NCI-H2227 (cell line): Measurements from ENCODE around the gene OR8K5.
"Not testable (repeated sequence)": the region's sequence is repeated elsewhere in the genome, so short reads cannot be mapped to it uniquely, and the experiment has no call there.

Experiments
- DNase-seq: peaks from one replicate; lab custom pipeline; 2025; ENCODE audit not compliant: unreplicated experiment; lab: John Stamatoyannopoulos, UW

Gene OR8K5, protein sequence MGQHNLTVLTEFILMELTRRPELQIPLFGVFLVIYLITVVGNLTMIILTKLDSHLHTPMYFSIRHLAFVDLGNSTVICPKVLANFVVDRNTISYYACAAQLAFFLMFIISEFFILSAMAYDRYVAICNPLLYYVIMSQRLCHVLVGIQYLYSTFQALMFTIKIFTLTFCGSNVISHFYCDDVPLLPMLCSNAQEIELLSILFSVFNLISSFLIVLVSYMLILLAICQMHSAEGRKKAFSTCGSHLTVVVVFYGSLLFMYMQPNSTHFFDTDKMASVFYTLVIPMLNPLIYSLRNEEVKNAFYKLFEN

DNA sequence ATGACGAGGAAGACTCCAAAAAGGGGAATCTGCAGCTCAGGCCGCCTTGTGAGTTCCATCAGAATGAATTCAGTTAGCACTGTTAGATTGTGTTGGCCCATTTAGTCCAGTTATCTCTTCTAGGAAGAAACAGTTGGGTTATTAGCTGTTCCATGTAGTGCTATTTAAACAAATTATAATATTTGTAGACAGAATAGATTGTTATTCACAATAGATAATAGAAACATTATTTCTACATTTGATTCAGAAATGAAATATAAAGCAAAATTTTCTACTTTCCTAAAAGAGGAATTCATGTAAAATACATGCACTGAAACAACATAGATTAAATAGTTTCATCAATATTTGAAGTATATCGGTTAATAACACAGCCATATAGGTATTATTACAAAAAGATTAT, at the start of gene OR8K5:
Gene OR8K5 (minus strand): TSS at position 101 of the 400 bp plus-strand sequence. CDS start 0 bp downstream, at position 101.
- no peak for DNase-seq

DNA sequence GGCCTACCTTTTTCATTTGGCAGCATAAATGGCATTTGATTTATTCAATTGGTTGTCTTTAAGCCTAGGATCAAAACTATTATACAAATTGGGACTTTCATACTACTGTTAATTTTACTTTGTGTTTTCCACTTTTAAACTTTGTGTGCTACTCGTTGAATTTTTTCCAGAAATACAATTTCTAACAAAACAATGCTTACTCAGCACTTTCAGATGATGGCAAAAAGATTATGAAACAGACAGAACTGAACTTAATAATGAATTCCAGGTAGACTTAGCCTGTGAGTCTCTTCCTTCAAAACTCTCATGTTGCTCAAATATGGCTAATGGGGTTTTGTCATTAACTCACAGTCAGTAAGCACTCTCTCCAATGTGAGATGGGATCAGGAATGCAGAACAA, 47.7 kb upstream of the OR8K5 start:
- DNase-seq, result no peak

DNA sequence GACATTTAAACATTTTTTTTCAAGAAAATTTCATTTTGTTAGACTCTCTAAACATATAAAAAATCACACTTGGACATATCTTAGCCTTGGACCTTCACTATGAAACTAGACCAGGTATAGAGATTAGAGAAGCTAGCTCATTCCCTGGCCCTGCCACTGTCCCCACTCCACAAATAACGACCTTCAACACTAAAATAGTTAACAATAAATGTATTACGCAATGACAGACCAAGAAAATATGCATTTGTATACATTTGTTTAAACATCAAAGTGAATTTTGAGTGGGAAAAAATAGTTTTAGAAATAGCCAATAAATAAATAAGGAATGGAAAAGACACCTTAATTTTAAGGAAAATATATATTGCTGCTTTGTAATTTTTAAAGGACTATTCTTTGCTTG, 37.2 kb upstream of the OR8K5 start:
- DNase-seq, result no peak

DNA sequence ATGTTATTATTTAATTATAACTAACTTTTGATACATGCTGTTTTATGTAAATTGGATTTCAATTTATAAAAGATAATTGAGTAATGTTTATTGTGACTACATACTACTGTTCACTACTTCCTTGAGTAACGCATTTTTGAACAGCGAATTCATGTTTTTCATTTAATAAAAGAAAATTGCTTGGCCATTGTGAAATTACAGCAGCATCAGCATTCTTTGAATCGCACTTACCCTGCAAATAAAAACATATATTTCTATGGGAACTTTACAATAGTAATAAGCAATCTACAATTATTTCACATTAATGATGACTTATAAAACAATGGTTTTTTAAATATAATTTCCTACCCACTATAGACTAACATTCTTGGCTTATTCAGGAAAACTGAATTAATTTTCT, 36.6 kb upstream of the OR8K5 start:
- no peak for DNase-seq

DNA sequence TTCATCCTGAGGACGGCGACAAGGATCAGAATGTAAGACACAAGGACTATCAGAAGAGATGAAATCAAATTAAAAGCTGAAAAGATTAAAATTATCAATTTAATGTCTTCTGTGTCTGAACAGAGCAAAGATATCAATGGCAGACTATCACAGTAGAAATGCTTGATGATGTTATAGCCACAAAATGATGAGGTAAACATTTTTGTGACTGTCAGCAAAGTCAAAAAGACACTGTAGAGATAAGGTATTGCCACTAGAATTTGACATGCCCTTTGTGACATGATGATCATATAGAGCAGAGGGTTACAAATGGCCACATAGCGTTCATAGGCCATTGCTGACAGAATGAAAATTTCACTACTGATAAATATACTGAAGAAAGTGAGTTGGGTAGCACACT, 28.5 kb upstream of the OR8K5 start:
- DNase-seq, result no peak

DNA sequence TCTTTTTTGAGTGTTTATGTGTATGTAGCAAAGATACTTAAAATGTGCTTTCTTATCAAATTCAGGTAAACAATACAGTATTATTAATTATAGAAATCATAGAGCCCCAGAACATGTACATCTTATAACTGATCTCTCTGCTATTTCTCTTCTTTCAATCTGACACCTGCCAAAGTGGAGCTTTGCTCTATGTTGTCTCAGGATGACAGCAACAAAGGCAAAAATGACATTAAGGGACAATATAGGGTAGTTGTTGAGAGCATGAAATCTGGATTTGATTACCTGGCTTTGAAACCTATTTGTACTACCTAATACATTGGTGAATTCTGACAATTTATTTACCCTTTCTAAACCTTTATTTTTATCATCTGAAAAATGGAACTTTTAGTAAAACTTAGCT, 23.3 kb upstream of the OR8K5 start:
- DNase-seq, result no peak

DNA sequence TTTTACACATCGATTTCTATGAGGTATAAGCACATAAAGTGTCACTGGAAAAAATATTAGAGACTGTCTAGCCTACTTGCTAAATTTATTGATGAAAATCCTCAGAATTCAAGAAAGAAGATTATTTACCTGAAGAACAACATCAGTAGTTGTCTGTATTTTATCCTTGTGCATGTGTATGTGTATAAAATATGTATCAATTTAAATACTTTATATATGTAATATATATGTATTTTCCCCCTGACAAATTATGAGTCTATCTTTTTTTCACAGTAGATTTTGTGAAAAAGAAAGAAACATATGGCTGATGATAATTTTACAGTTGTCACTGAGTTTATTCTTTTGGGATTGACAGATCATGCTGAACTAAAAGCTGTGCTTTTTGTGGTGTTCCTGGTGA, 16.2 kb upstream of the OR8K5 start, which contains the start of gene OR5J2:
Gene OR5J2 (plus strand): TSS at position 301 of the 400 bp plus-strand sequence. CDS start 0 bp downstream, at position 301.
- no peak for DNase-seq

DNA sequence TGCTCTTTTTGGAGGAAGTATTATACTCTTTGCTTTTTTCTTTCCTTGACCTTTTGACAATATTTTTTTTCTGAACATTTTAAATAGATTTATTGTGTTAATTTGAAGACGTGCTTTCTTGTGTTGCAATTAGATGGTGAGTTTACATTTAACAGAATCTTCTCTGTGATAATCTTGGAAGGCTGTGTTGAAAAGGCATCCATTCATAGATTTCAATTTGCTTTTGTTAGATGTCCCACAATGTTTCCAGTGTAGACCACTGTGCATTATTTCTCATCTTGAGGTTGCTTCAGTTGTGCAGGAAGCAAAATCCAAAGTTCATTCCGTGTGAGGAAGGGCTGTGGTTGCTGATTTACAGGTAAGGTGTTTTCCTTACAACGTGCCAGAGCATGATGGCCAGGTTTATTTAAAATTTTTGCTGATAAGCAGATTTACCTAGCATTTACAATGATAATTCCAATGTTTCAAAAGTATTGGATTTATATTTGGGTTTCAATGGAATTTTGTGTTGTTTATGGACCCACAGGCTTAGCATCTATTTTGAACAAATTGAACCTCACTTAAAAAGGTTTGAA, 12.2 kb upstream of the OR8K5 start:
- DNase-seq, result no peak

DNA sequence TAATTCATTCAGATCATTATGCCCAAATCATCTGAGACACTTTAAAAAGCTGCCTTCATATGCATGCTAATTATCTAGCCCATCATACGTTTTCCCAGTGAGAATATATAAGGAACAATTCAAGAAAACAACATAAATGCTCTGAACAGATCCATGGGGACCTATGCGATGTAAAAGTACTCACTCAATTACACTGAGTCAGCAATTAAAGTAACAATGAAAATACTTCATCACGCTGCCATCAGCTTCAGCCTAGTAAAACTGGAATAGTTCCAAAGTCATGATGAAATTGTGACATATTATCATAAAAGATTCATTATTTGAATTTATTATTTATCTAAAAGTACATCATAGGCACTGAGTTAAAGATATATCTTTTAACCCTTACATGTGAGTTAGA, 3.7 kb upstream of the OR8K5 start:
- no peak for DNase-seq

DNA sequence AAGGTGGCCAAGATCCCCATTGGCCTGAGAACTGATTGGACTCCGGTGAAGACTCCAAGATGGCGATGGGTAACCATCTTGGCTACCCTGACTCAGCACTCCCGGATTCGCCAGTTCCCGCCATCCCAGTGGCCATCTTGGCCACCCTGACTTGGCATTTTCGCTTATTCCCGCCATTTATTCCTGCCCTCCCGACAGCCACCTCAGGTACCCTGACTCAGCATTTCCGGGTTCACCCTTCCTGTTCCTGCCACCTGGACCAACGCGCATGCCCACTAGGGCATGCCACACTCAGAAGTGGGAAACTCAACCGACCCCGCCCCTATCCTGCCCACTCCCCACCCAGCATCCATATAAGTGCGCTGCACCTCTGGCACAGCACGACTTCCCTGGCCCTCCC, 7.8 kb downstream of the OR8K5 start:
- DNase-seq, result no peak

DNA sequence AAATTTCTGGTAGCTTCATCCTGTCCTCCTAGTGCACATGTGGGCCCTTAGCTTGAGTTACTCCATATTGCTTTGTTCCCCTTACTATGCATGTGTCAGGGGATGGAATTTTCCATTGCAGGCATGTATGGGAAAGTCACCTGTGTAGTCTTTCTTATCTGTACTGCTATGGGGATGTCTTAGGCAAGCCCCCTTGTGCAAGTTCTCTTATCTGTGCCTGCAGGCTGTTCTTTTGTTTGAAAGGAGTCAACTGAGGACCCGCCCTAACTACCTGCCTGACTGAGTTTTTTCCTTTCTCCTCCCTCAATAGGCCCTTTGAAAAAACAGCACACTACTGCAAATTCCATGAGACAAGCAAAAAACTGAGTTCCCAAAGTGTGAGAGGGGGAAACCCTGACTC, 8.7 kb downstream of the OR8K5 start:
- no peak for DNase-seq

DNA sequence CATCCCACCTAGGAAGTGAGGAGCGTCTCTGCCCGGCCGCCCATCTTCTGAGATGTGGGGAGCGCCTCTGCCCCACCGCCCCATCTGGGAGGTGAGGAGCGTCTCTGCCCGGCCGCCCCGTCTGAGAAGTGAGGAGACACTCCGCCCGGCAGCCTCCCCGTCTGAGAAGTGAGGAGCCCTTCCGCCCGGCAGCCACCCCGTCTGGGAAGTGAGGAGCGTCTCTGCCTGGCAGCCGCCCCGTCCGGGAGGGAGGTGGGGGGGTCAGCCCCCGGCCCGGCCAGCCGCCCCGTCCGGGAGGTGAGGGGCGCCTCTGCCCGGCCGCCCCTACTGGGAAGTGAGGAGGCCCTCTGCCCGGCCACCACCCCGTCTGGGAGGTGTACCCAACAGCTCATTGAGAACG, 16.4 kb downstream of the OR8K5 start:
- DNase-seq, result not testable (repeated sequence)

DNA sequence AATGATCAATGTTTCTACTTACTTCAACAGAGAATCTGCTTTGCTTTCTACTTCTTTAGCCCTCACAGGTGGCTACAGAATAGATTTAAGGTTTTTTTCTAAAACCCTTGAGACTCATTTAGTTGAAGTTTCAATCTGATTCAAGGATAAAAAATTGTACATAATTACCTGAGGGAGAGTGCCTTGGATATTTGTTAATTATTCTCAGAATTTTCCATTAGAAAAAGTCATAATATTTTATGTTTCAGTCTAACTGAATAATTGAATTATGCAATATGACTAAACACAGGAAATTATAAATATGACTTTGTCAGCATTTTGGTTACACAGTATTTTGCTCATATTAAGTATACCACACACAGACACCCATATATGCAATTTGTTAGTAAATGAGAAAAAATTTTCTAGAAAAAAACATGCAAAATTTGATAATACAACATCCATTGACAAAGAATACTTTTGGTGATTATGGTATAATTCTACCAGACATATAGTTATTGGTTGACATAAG, 19.9 kb downstream of the OR8K5 start, which contains the start of gene OR8J3:
Gene OR8J3 (minus strand): TSS at position 51 of the 511 bp plus-strand sequence. CDS start 2,483 bp downstream, outside the sequence.
- no peak for DNase-seq

DNA sequence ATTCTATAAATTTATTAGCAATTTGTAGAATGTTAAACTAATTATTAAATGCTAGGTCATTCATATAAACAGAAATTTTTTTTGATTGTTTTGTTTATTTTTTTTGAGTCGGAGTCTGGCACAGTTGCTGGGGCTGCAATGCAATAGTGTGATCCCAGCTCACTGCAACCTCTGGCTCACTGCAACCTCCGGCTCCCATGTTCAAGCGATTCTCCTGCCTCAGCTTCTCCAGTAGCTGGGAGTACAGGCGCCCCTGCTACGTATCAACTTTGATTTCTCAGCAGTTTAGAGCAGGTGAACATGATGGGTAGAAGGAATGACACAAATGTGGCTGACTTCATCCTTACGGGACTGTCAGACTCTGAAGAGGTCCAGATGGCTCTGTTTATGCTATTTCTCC, 38.0 kb downstream of the OR8K5 start, which contains the start of gene OR8H3:
Gene OR8H3 (plus strand): TSS at position 301 of the 400 bp plus-strand sequence. CDS start 0 bp downstream, at position 301.
- DNase-seq, result no peak
